HEK293 (cell line): ENCODE measurements around the gene RPS29.

Experiments
- CTCF ChIA-PET: fragments of 350-600 bp; formaldehyde crosslinking; extraction: SDS; loops from one replicate; lab custom pipeline; 2021; ENCODE audit warnings: antibody characterized with exemption; lab: Yijun Ruan, JAX
- POLR2A ChIA-PET: fragments of 300-600 bp; formaldehyde crosslinking; extraction: SDS; loops from one replicate; lab custom pipeline; 2020; ENCODE audit warnings: antibody characterized with exemption, inconsistent platforms; lab: Yijun Ruan, JAX
- H3K27ac ChIP-seq: fragments of 200-500 bp; sonication (Bioruptor generic); 2 replicates; pipeline ENCODE4 v1.5.1; 2014; ENCODE audit warnings: low read depth, low read length, control low read depth, inconsistent platforms; ENCODE audit errors: extremely low read depth
- H3K36me3 ChIP-seq, 2 experiments: fragments of 200-500 bp in 1 of 2; sonication (Bioruptor generic) in 1 of 2; 1 replicate in 1 of 2; 2 replicates in 1 of 2; pipeline ENCODE4 v1.5.1; 2014 to 2017; ENCODE audit warnings: inconsistent platforms in 2 of 2, low read length in 2 of 2; ENCODE audit not compliant: control insufficient read depth in 2 of 2, insufficient read depth in 1 of 2
- H3K4me1 ChIP-seq: fragments of 200-500 bp; sonication (Bioruptor generic); 2 replicates; pipeline ENCODE4 v1.5.1; 2014; ENCODE audit warnings: mild to moderate bottlenecking, low read length, inconsistent platforms; ENCODE audit not compliant: control insufficient read depth, insufficient read depth
- H3K4me3 ChIP-seq: 2 replicates; pipeline ENCODE4 v1.5.1; 2011; ENCODE audit warnings: low read depth, mild to moderate bottlenecking, control low read depth, low read length, moderate library complexity
- H3K9me3 ChIP-seq: fragments of 200-500 bp; sonication (Bioruptor generic); 2 replicates; pipeline ENCODE4 v1.5.1; 2014; ENCODE audit warnings: low read depth, low read length, inconsistent platforms; ENCODE audit not compliant: control insufficient read depth, insufficient read depth
- ATF2 ChIP-seq: fragments of 450-650 bp; formaldehyde crosslinking; IDR thresholded peaks from 2 replicates; pipeline ENCODE4 v1.5.1; 2016; ENCODE audit warnings: missing biosample characterization, missing genetic modification characterization, low read depth
- SP3 ChIP-seq: fragments of 450-650 bp; formaldehyde crosslinking; IDR thresholded peaks from 2 replicates; pipeline ENCODE4 v1.5.1; 2016; ENCODE audit warnings: missing biosample characterization, missing genetic modification characterization
- SP7 ChIP-seq: fragments of 450-650 bp; formaldehyde crosslinking; IDR thresholded peaks from 2 replicates; pipeline ENCODE4 v1.5.1; 2016; ENCODE audit warnings: missing biosample characterization, missing genetic modification characterization
- ZBTB17 ChIP-seq: fragments of 450-650 bp; formaldehyde crosslinking; IDR thresholded peaks from 2 replicates; pipeline ENCODE4 v1.5.1; 2016; ENCODE audit warnings: missing biosample characterization, missing genetic modification characterization
- ZBTB48 ChIP-seq: fragments of 450-650 bp; formaldehyde crosslinking; IDR thresholded peaks from 2 replicates; pipeline ENCODE4 v1.5.1; 2016; ENCODE audit warnings: missing biosample characterization, missing genetic modification characterization
- ZNF184 ChIP-seq: fragments of 450-650 bp; IDR thresholded peaks from 2 replicates; pipeline ENCODE4 v1.5.1; 2018; ENCODE audit warnings: missing biosample characterization, mild to moderate bottlenecking, missing genetic modification characterization
- ZNF221 ChIP-seq: fragments of 450-650 bp; formaldehyde crosslinking; IDR thresholded peaks from 2 replicates; pipeline ENCODE4 v1.5.1; 2017; ENCODE audit warnings: missing biosample characterization, missing genetic modification characterization, borderline replicate concordance
- ZNF335 ChIP-seq: fragments of 450-650 bp; formaldehyde crosslinking; conservative IDR thresholded peaks from 2 replicates; pipeline ENCODE4 v1.5.1; 2016; ENCODE audit warnings: missing biosample characterization, missing genetic modification characterization
- ZNF391 ChIP-seq: fragments of 450-650 bp; formaldehyde crosslinking; IDR thresholded peaks from 2 replicates; pipeline ENCODE4 v1.5.1; 2016; ENCODE audit warnings: low read depth, missing biosample characterization, missing genetic modification characterization, borderline replicate concordance
- ZNF518A ChIP-seq: fragments of 450-650 bp; formaldehyde crosslinking; conservative IDR thresholded peaks from 2 replicates; pipeline ENCODE4 v1.5.1; 2016; ENCODE audit warnings: low read depth, missing biosample characterization, missing genetic modification characterization
- ZNF596 ChIP-seq: fragments of 450-650 bp; IDR thresholded peaks from 2 replicates; pipeline ENCODE4 v1.5.0; 2018; ENCODE audit warnings: missing biosample characterization, mild to moderate bottlenecking, missing genetic modification characterization, moderate library complexity
- ZNF664 ChIP-seq: fragments of 450-650 bp; formaldehyde crosslinking; IDR thresholded peaks from 2 replicates; pipeline ENCODE4 v1.5.1; 2016; ENCODE audit warnings: missing biosample characterization, missing genetic modification characterization
- ZNF747 ChIP-seq: fragments of 450-650 bp; formaldehyde crosslinking; IDR thresholded peaks from 2 replicates; pipeline ENCODE4 v1.5.1; 2016; ENCODE audit warnings: missing biosample characterization, missing genetic modification characterization
- TF ChIP-seq, protein P1 (sequence below): fragments of 450-650 bp; formaldehyde crosslinking; IDR thresholded peaks from 2 replicates; pipeline ENCODE4 v1.5.1; 2016; ENCODE audit warnings: missing biosample characterization, missing genetic modification characterization

RPS29 gene

GRCh38 chr14:49546766-49547165 is 39.4 kb downstream of the RPS29 start:
- POLR2A ChIA-PET = no interaction called here
- CTCF ChIA-PET = interaction anchor here (0.6 to 1.2 kb wide), 2 partner anchors 38 to 49 kb away, joined by 3 to 5 read pairs; no protein-coding TSS in a partner anchor
- no peak for TF ChIP-seq ZBTB48
- no peak for TF ChIP-seq ZNF221 (tag by site-specific recombination)
- TF ChIP-seq, protein P1, sequence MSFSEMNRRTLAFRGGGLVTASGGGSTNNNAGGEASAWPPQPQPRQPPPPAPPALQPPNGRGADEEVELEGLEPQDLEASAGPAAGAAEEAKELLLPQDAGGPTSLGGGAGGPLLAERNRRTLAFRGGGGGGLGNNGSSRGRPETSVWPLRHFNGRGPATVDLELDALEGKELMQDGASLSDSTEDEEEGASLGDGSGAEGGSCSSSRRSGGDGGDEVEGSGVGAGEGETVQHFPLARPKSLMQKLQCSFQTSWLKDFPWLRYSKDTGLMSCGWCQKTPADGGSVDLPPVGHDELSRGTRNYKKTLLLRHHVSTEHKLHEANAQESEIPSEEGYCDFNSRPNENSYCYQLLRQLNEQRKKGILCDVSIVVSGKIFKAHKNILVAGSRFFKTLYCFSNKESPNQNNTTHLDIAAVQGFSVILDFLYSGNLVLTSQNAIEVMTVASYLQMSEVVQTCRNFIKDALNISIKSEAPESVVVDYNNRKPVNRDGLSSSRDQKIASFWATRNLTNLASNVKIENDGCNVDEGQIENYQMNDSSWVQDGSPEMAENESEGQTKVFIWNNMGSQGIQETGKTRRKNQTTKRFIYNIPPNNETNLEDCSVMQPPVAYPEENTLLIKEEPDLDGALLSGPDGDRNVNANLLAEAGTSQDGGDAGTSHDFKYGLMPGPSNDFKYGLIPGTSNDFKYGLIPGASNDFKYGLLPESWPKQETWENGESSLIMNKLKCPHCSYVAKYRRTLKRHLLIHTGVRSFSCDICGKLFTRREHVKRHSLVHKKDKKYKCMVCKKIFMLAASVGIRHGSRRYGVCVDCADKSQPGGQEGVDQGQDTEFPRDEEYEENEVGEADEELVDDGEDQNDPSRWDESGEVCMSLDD (tag by site-specific recombination) = no peak
- no peak for TF ChIP-seq ZNF184 (tag by site-specific recombination)
- TF ChIP-seq ZNF747 = no peak
- TF ChIP-seq SP7 (tag by site-specific recombination) = no peak
- TF ChIP-seq ZNF664 (tag by site-specific recombination) = no peak
- TF ChIP-seq ZBTB17 (tag by site-specific recombination) = no peak
- no peak for TF ChIP-seq ZNF391 (tag by site-specific recombination)
- no peak for TF ChIP-seq ZNF335 (tag by site-specific recombination)
- no peak for TF ChIP-seq ZNF518A (tag by site-specific recombination)

DNA sequence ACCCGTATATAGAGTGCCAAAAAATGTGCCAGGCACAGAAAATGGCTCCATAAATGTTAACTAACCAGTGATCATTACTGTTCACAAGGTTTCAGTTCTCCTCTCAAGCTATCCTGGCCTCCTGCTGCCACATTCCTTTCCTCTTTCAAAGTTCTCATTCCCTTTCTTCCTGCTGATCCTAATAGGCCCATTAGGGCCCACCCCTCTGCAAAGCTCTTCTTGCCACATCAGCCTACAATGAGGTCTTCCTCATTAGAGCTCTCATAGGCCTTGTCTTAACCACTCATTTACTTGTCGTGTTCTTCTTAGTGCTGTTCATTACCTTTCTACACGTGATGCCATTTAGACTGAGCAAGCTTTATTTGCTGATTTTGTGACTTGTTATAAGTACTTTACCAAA is 40.5 kb downstream of the RPS29 start:
- Histone ChIP-seq H3K4me3 (no peak overlapping the region), H3K4me1 (no peaks in the 10 kb centered on the region), H3K36me3 (no peaks in the 10 kb centered on the region), H3K9me3 (no peaks in the 10 kb centered on the region; the same call in 1 of the 2 replicates), H3K27ac (no peak overlapping the region)
- ChIA-PET CTCF (interaction anchor here (1.2 to 1.4 kb wide), 2 partner anchors 48 to 84 kb away, joined by 4 to 5 read pairs; no protein-coding TSS in a partner anchor), POLR2A (no interaction called here)
- no peak for TF ChIP-seq ZNF596 (tag by site-specific recombination)
- TF ChIP-seq ATF2 (tag by site-specific recombination) = no peak
- TF ChIP-seq SP3 (tag by site-specific recombination) = no peak
- TF ChIP-seq, protein P1 (tag by site-specific recombination) = no peak

More at GRCh38 chr14:49546766-49547165, 39.4 kb downstream of the RPS29 start:
- H3K27ac ChIP-seq = no peak overlapping the region
- no peaks in the 10 kb centered on the region for H3K4me1 ChIP-seq
- no peak overlapping the region for H3K4me3 ChIP-seq
- no peaks in the 10 kb centered on the region for H3K36me3 ChIP-seq
- H3K9me3 ChIP-seq = no peaks in the 10 kb centered on the region
